HG02885 (cell line): ENCODE measurements around the gene XPO4.

Experiments
- ATAC-seq: cut with Tn5 transposase; IDR thresholded peaks from one replicate; pipeline ENCODE4 v1.9.1; 2021; ENCODE audit warnings: mild to moderate bottlenecking; ENCODE audit not compliant: unreplicated experiment, poor library complexity

Gene XPO4

GRCh38 chr13:20796791-20797508, 105.6 kb downstream of the XPO4 start:
- ATAC-seq = no peak

GRCh38 chr13:20789665-20790064, 112.9 kb downstream of the XPO4 start:
- no peak for ATAC-seq

- ATAC-seq = no peak
Observed at GRCh38 chr13:20788312-20788711, 114.2 kb downstream of the XPO4 start.

GRCh38 chr13:20787180-20787579, 115.4 kb downstream of the XPO4 start:
- ATAC-seq = no peak

GRCh38 chr13:20782116-20782708, 120.3 kb downstream of the XPO4 start:
- no peak for ATAC-seq

GRCh38 chr13:20780317-20780716, 122.2 kb downstream of the XPO4 start:
- ATAC-seq = no peak

- ATAC-seq = no peak
Observed at GRCh38 chr13:20779405-20779804, 123.1 kb downstream of the XPO4 start.

- no peak for ATAC-seq
Observed at GRCh38 chr13:20778311-20778710, 124.2 kb downstream of the XPO4 start.

- ATAC-seq = no peak
Observed at GRCh38 chr13:20776751-20777150, 125.8 kb downstream of the XPO4 start.

- no peak for ATAC-seq
Observed at GRCh38 chr13:20775961-20776360, 126.6 kb downstream of the XPO4 start.

GRCh38 chr13:20774746-20775145, 127.8 kb downstream of the XPO4 start:
- no peak for ATAC-seq

- ATAC-seq = peak; percentile 91
Observed at GRCh38 chr13:20773194-20774080, 129.1 kb downstream of the XPO4 start, which contains the start of gene EEF1AKMT1. EEF1AKMT1 (minus strand) TSS chr13:20773961; CDS start chr13:20757598, 16,363 bp downstream.

- ATAC-seq = no peak
Observed at GRCh38 chr13:20772401-20773131, 130.0 kb downstream of the XPO4 start.

- ATAC-seq = no peak
Observed at GRCh38 chr13:20769834-20770233, 132.7 kb downstream of the XPO4 start.

- no peak for ATAC-seq
Observed at GRCh38 chr13:20769091-20769490, 133.5 kb downstream of the XPO4 start.

- ATAC-seq = no peak
Observed at GRCh38 chr13:20767309-20767943, 135.1 kb downstream of the XPO4 start.

GRCh38 chr13:20760872-20761271, 141.7 kb downstream of the XPO4 start:
- no peak for ATAC-seq

- ATAC-seq = no peak
Observed at GRCh38 chr13:20754009-20754408, 148.5 kb downstream of the XPO4 start.

GRCh38 chr13:20749377-20749776, 153.2 kb downstream of the XPO4 start:
- no peak for ATAC-seq
